ENCODE measurements around the gene GABRR1.

Gene GABRR1

DNA sequence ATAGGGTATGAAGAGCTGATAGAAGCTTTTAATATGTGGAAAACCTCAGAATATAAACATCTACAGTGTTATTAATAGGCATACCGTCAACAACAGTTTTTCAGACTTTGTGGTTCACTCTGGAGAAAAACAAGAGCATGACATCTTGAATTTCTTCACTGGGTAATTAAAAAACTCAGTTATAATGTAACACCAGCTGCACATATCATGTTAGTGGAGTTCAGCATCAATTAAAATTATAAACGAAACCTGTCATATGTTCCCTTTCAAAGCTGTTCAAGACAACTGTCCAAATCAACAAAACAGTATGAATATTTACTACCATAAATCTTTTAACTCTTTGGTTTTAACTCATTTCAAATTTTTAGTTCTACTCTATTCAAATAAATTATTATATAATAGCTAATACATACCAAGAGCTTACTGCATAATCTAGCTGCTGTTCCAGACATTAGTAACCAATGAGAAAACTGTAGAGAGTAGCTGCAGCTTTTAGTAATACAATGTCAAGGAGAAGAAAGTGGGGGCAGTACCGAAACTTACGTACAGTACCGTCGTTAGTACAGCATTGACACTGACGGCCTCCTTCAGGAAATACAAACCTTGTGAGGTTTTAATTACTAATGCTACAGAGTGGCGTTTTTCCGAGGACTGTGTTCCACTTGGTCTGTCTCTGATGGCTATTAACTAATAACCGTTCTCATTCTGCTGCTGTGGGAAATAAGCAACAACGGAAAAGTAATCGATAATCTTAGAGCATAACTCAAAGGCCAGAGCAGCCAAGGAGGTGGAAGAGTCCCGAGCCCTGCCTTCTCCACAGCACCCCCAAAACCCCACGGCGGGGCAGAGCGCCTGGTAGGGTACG lies 71.8 kb downstream of the GABRR1 start:
- peak overlapping the region; percentile 97 for H3K27ac ChIP-seq
- no peak for TF ChIP-seq CTCF (conservative IDR thresholded peaks at IDR 0.05)

GRCh38 chr6:89144354-89144906 lies 72.7 kb downstream of the GABRR1 start:
- H3K27ac ChIP-seq = peak overlapping the region; percentile 97
- TF ChIP-seq CTCF (conservative IDR thresholded peaks at IDR 0.05) = no peak

GRCh38 chr6:89140347-89141156 lies 76.6 kb downstream of the GABRR1 start:
- no peak for TF ChIP-seq CTCF (conservative IDR thresholded peaks at IDR 0.05)
- H3K27ac ChIP-seq = peak overlapping the region; percentile 71

DNA sequence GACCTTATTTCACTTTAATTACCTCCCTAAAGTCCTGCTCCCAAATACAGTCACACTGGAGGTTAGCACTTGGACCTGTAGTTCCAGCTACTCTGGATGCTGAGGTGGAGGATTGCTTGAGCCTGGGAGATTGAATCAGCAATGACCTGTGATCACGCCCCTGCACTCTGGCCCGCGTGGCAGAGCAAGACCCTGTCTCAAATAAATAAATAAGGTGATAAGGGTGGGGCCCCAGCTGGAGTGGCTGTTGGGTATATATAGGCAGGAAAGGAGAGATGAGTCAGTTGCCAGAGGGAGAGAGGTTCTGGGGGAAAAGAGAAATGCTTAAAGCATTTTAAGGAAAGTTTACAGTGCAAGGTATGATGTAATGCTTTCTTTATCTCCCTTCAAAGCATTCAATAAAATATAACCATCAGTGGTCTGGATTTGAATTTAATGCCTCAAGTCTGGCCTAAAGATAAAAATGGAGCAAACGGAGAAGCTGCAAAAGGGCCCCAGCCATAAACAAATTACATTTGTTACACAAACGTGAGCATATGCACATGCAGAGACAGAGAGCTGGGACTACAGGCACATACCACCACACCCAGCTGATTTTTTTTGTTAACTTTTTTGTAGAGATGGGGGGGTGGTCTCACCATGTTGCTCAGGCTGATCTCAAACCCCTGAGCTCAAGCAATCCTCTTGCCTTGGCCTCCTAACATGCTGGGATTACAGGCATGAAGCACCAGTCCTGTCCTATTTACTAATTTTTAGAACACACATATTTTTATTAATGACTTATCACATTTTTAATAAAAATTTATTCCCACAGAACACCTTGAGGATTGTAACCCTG lies 77.4 kb downstream of the GABRR1 start:
- peak overlapping the region; percentile 71 for H3K27ac ChIP-seq

DNA sequence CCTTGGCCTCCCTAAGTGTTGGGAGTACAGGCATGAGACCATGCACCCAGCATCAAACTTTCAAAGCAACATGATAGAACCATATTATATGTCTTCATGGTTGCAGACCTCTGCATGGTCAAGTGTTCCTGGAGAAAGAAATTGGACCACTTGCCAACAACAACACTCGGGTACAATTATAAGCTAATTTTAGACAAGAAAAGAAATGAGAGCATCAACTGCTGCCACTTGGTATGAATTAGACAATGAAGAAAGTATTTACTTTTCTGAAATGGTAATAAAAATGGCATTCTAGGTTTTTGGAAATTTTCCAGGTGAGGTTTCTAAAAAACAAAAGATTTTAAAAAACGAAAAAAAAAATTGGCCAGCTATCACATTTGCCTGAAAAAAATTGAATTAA lies 79.0 kb downstream of the GABRR1 start:
- no peak overlapping the region for H3K27ac ChIP-seq
- no peak for TF ChIP-seq CTCF (conservative IDR thresholded peaks at IDR 0.05)

More for the DNA sequence above, 77.4 kb downstream of the GABRR1 start:
- TF ChIP-seq CTCF (conservative IDR thresholded peaks at IDR 0.05) = no peak

DNA sequence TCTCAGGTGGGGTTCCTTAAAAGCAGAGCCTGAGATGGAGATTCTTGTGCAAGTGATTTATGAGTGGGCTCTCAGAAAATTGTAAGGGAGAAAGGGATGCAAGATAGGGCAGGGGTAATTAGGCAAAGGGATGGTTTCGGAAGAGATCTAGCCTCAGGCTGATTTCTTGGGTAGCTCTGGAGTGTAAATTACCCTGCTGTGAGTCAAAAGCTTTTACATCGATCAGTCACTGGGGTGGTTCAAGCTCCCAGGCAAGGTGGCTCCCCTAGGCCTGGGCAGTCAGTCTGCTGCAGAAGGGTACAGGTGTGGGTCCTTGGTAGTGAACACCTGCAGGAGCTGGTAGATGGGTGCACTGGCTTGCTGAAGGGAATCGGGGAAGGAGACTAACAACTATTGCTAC lies 82.4 kb downstream of the GABRR1 start:
- no peak for TF ChIP-seq CTCF (conservative IDR thresholded peaks at IDR 0.05)
- no peak overlapping the region for H3K27ac ChIP-seq
